GM18873 (cell line): Measurements from ENCODE around the gene BCAS4.

Experiments used
- ATAC-seq: cut with Tn5 transposase; IDR thresholded peaks from one replicate; pipeline ENCODE4 v1.9.1; 2021; ENCODE audit warnings: mild to moderate bottlenecking, moderate library complexity, moderate number of reproducible peaks; ENCODE audit not compliant: unreplicated experiment, low FRiP score

Gene BCAS4

GRCh38 chr20:50848846-50849673 is 54.2 kb downstream of the BCAS4 start:
- no peak for ATAC-seq

DNA sequence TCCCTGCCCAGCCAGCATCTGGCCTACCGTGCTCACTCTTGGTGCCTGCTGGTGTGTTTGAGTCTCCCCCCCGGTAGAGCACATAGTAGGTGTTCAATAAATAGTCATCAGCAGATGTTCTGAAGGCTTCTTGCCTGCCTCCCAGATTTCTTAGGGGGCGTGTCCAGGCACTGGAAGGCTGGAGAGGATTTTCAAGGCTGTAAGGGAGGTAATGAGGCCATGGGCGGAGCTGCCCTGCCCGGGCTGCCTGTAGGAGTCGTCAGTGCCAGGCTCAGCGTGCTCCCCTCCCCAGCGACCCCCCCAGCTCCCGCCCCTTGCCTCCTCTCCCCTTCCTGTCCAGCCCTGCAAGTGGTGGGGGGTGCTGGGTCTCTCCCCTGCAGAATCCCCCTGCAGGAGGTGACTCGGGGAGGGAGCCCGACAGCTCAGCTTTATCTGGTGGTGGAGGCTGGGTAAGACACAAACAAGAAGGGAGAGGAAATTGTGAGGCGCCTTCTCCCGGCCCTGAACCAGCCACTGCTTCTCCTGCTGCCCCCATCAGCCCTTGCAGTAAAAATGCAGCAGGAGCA is 55.9 kb downstream of the BCAS4 start:
- ATAC-seq, result no peak

DNA sequence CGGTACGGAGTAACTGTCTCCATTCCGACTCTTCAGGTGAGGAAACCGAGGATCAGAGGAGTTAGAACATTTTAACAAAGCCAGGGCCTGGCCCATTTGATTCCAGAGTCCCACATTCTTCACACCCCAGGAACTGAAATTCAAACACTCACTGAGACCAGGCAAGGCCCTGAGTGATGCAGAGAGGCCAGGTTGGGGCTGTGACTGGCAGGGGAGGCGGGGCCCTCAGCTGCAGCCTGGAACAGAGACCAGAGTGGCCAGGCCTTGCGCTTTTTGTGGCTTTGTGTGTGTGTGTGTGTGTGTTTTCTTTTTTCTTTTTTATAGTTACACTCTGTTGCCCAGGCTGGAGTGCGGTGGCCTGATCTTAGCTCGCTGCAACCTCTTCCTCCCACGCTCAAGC is 57.2 kb downstream of the BCAS4 start:
- ATAC-seq, result no peak

DNA sequence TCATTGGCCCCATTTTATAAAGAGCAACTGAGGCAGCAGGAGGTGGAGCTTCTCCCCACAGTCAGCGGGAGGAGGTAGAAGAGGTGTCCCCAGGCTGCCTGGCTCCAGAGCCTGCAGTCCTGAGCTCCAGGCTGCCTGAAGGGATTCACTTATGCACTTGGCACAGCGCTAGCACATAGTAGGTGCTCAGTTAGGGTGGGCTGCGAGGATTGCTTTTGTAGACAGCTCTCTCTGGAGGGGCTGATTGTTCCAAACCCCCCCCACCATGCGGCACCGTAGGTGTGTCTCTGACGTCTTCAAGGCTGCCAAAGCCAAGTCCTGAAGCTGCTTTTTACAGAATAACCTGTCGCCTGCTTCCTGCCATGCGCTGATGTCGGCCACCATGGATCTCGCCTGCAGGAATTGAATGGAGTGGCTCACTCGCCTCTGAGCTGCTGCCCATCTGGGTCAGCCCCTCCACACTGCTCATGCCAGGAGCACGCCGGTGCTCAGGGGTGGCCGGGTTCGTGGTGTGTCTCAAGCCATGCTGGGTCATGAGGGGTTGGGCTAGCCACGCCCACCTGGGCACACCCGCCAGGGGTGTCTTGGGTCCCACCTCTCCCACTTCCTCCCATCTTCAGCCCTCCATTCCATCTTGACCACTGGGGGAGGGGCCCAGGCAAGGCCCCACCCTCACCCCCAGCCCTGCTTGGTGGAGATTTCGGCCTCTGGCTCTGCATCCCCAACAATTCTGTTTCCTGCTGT is 59.8 kb downstream of the BCAS4 start:
- no peak for ATAC-seq

DNA sequence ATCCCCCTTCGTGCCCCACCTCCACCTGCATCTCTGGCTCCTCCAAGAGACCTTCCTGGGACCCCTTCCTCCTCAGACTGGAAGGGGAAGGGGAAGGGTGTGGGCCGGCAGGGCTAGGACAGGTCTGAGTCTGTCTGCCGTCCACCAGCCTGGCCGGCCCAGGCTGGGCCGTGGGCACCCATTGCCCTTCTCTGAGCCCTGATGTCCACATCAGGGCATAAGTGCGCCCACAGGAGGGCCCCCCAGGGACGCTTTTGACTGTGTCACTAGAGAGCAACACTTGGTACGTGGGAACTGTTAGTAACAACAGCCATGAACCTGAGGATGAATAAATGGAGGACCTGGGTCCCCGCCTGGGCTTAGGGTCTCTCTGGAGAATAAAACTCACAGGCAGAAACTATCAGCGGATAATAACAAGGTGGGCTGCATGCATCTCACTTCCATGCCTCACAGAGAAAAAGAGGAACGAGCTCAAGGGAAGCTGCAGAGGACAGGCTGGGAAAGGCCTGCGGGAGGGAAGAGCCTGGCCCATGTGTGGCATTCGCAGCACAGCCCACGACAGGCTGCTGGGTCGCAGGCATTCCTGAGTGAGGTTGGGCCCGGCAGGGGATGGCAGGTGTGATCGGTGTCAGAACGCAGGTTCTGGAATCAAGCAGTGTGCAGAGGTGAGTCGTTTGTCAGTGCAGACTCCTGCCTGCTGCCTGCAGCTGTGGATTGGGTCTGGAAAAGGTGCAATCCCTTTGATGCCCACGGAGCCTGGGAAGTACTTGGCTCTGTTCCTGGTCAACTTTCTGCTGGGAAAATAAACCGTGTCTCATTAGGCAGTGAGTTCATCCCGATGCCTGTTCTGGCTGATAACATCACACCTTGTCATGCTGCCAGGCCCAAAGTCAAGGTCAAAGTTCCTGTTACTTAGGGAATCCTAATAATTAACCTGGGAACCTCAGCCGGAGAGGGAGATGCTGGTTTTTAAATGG is 60.9 kb downstream of the BCAS4 start:
- no peak for ATAC-seq

DNA sequence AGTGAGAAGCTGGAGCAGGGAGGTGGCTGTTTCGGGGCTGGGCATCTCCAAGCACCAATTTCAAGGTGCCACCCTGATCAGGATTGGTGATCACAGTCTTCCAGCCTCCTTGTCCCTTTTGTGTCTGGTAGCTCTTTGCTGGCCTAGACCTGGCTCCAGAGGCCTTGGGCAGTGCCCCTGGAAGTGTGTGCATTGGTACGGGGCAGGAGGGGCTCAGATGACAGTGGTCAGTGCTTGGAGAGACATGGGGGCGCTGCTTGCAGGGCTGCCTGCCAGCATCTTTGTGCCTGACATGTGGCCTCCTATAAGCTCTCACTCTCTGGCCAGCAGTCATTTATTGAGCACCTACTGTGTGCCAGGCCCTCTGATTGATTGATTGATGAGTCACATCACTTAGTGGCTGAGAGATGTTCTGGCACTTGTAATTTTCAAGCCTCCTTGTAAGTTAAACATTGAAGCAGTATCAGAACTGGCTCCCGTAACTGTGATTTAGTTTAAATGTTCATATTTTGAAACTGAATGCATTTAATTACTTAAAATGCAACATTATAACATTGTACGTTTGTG is 61.7 kb downstream of the BCAS4 start:
- no peak for ATAC-seq

- no peak for ATAC-seq
Observed at GRCh38 chr20:50857348-50857747, 62.5 kb downstream of the BCAS4 start.

GRCh38 chr20:50858525-50858924 is 63.7 kb downstream of the BCAS4 start:
- ATAC-seq, result no peak

DNA sequence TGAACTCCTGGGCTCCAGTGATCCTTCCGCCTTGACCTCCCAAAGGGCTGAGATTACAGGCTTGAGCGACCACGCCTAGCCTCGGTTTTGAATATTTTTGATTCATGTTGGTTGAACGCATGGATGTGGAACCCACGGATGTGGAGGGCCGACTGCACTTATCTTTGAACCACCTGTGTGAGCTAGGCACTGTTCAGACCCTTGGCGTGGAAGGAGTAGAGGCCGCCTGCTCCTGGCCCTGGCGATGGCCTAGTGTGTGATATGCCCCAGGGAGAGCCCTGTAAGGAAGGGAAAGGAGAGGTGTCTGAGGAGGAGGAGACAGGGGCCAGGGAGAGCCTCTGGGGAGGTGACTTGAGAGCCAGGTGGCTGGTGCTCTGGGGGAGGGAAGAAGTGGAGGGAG is 64.3 kb downstream of the BCAS4 start:
- no peak for ATAC-seq

DNA sequence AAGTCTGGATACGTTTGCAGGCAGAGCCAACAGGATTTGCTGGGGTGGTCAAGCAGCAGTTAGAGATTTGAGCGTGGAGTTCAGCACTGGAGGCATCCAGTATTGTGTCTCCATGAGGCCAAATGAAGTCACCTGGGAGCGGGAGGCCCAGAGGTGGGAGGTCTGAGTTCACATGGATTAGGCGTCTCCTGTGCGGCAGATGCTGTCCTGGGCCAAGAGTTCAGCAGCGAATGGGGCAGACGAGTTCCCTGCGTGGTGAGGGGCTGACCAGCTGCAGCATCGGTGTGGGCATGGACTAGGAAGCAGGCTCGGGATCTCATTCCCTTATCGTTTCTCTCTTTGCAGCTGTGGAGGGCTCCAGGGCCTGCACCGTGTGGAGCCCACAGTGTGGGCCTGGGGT is 66.2 kb downstream of the BCAS4 start:
- no peak for ATAC-seq

DNA sequence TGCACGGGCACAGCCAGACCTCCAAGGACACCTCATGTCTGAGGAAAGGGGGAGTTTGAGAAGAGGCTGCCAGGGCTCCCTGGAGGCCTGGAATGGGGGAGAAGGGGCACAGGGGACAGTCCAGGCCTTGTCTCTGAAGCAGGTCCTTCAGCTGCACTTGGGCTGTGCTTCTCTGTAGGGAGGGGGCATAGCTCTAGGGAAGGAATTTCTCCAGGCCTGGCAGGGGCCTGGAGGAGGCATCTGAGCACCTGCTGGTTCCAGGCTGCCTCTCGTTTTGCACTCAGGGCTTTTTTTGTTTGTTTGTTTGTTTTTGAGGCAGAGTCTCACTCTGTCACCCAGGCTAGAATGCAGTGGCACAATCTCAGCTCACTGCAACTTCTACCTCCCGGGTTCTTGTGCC is 67.7 kb downstream of the BCAS4 start:
- ATAC-seq, result no peak

DNA sequence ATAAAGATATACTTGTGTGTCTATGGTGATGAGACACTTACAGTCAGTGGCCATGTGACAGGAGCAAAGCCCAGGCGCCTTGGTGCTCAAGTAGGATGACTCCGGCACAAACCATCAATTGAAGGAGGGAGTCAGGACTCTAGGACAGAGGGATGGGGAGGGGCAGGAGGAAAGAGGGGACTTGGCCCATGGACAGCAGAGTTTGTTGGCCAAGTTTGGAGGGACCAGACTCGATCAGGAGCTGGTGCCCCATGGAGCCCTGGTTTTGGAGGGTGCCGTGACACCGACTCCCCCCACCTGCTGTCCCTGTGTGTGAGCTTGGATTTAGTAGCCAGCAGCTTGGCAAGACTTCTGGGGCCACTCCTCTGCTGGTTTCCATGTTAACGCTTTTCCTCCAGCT is 70.3 kb downstream of the BCAS4 start:
- no peak for ATAC-seq

DNA sequence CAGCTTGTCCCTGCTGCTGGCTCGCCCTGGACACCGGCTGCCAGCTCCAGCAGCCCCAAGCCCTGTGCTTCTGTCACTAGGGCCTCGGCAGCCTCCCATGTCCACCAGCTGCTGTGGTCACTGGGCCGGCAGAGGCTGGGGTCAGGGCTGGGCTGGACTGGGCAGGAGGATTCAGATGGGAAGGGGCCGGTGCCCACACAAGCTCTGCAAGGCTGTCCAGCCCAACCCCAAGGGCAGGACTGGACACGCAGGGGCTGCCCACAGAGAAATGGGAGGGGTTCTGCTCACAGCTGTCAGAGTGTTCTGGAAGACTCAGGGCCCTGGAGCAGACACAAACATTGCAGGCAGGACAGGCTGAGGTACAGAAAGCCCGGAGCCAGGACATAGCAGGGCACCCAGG is 70.7 kb downstream of the BCAS4 start:
- ATAC-seq, result no peak

DNA sequence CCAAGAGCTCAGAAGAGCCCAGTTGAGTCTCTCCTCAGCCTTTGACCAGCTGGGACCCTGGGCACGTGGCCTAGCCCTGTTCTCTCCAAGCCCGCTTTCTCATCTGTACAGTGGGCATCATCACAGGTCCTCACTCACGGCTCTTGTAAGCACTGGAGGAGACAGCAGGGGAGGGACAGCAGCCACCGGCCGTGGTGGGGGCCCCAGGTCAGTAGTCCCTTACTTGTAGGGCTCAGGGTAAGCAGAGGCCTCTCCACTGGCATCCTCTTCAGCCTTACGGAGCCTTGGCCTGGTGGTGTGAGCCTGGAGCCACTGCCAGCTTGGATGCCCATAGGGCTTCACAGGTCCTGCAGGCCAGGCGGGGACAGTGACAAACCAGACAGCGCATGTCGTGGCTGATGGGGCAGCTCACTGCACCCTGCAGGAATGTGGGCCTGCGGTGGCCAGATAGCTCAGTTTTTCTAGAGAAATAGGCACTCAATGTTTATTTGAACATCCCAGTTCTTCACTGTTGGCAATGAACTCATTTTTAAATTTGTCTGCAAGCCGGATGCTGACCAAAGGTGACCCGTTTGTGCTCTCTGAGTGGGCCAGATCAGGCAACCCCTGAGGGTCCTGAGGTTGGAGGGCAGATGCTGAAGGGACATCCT is 71.3 kb downstream of the BCAS4 start:
- ATAC-seq, result no peak

DNA sequence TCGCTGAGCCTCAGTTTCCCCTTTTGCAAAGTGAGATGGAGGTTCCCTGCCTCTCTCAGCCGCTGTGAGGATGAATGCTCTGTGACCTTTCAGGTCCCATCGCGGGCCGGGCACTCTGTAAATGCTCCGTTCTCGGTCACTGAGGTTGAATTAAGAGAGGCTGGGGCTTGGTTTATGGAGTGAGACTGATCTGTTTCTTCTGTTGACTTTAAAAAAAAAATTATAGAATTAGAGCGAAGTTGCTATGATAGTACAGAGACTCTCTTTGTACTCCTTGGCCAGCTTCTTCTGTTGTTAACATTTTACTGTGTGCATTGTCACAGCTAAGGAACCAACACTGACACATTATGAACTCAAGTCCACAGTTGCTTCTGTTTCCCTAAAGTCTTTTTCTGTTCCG is 72.0 kb downstream of the BCAS4 start:
- ATAC-seq, result no peak

DNA sequence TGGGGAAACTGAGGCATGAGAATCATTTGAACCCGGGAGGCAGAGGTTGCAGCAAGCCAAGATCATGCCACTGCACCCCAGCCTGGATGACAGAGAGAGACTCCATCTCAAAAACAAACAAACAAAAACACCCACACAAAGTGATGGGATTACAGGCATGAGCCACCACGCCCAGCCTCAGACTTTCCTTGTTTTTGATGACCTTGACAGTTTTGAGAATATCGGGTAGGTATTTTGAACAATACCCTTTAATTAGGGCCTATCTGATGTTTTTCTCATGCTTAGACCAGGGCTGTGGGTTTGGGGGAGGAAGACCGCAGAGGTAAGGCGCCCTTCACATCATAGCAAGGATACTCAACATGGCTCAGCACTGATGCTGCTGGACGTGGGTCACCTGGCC is 72.9 kb downstream of the BCAS4 start:
- ATAC-seq, result no peak

DNA sequence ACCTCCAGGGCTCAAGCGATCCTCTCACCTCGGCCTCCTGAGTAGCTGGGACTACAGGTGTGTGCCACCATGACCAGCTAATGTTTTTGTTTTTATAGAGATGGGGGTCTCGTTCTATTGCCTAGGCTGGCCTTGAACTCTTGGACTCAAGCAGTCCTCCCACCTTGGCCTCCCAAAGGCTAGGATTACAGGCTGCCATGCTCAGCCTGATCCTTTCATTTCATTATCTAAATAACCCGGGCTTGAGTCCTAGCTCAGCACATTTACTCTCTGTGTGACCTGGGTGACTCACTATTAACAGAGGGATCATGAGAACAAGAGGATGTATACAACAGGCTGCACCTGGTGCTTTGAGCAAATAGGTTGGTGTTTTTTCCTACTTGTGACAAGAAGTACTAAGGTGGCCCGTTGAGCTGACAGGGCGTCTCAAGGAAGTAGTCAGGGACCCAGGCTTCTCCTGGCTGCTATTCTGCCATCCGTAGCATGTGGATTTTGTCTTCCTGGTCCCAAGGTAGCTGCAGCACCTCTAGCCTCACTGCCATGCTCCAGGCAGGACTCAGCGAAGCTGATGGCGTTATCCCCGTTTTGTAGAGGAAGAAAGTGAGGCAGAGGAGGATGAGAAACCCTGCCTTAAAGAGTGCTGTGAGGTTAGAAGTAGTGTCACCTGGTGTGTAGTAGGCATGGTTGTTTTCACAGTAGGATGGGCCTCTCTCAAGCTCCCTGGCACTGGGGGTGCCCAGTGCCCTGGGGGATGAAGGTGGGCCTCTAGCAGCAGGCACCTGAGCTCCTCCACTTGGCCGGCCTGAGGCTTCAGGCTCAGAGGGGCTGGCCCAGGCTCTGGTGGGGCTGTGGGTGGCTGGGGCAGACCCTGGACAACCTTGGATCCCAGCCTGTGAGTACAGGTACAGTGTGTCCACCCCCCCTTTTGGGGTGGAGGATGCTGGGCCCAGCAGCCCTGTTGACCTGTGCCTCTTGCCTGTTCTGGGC is 73.9 kb downstream of the BCAS4 start:
- no peak for ATAC-seq

- ATAC-seq, result no peak
Observed at GRCh38 chr20:50870561-50871161, 75.8 kb downstream of the BCAS4 start.
